Fibroblast of lung (primary cell): ENCODE data around the gene CALHM1.

ENCODE experiments used
- CTCF ChIP-seq, 2 donors: IDR thresholded peaks in 1 of 2; conservative IDR thresholded peaks in 1 of 2; 1 replicate in 1 of 2; 2 replicates in 1 of 2; pipeline ENCODE4 v1.5.1; 2011 to 2012; ENCODE audit warnings: low read length in 2 of 2, control low read depth in 1 of 2, inconsistent platforms in 1 of 2, low read depth in 1 of 2, mild to moderate bottlenecking in 1 of 2
- EZH2 ChIP-seq: IDR thresholded peaks from 2 replicates; pipeline ENCODE4 v1.5.1; 2012; ENCODE audit warnings: low read length, control low read depth, mild to moderate bottlenecking; ENCODE audit errors: missing control alignments

- TF ChIP-seq CTCF (conservative IDR thresholded peaks at IDR 0.05 in 1 of 2, IDR thresholded peaks at IDR 0.05 in 1 of 2; ENCODE audit: low read depth in 1 of 2, low read length in 2 of 2): no peak
- TF ChIP-seq EZH2: no peak
Measured at GRCh38 chr10:103455235-103455634, 3.5 kb downstream of the CALHM1 start.
